Uterus (tissue), 2 donors: ENCODE measurements around the gene FGF14.

ENCODE experiments used
- POLR2A ChIP-seq, 2 donors: fragments of 450-650 bp; IDR thresholded peaks; one replicate each; pipeline ENCODE4 v1.6.1; 2016; ENCODE audit warnings: antibody characterized with exemption in 2 of 2, mild to moderate bottlenecking in 1 of 2, moderate library complexity in 1 of 2
- TF ChIP-seq, protein P1 (sequence below), 4 experiments: fragments of 200-600 bp in 2 of 4; fragments of 450-650 bp in 2 of 4; sonication (generic) in 2 of 4; IDR thresholded peaks; one replicate each; pipeline ENCODE4 v1.5.1; 2016 to 2019; ENCODE audit warnings: antibody characterized with exemption in 4 of 4, mild to moderate bottlenecking in 2 of 4, moderate library complexity in 1 of 4

DNA sequence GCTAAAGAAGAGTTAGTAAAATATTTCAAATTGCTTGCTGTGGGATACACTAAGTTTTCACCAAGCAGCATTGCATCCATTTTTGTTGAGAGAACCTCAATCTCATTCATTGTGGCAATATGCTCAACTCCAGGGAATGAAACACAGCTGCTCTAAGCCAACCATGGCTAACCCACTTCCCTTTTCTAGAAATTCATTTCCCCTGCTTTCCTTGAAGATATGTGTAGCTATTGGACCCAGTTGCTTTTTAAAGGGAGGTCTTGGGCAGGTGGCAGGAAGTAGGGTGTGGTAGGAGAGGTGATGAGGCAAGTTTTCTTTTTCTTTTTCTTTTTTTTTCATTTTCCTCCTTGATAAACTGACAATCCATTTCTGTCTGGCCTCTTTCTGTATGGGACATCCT, 452.2 kb downstream of the FGF14 start:
- TF ChIP-seq, protein P1, sequence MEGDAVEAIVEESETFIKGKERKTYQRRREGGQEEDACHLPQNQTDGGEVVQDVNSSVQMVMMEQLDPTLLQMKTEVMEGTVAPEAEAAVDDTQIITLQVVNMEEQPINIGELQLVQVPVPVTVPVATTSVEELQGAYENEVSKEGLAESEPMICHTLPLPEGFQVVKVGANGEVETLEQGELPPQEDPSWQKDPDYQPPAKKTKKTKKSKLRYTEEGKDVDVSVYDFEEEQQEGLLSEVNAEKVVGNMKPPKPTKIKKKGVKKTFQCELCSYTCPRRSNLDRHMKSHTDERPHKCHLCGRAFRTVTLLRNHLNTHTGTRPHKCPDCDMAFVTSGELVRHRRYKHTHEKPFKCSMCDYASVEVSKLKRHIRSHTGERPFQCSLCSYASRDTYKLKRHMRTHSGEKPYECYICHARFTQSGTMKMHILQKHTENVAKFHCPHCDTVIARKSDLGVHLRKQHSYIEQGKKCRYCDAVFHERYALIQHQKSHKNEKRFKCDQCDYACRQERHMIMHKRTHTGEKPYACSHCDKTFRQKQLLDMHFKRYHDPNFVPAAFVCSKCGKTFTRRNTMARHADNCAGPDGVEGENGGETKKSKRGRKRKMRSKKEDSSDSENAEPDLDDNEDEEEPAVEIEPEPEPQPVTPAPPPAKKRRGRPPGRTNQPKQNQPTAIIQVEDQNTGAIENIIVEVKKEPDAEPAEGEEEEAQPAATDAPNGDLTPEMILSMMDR (IDR thresholded peaks at IDR 0.05), result no peak
- no peak for TF ChIP-seq POLR2A (IDR thresholded peaks at IDR 0.05)
